Osteocyte (in vitro differentiated cells): ENCODE measurements around the gene GNG4. TPM values are rescaled to one million over a fixed set of nuclear protein-coding genes. Genes with fewer than 3 reads are reported as not detected.

Source experiments
- DNase-seq: peaks from one replicate; pipeline ENCODE4 v3.0.0; 2021; ENCODE audit warnings: mixed read lengths; ENCODE audit not compliant: unreplicated experiment; ENCODE audit errors: extremely low spot score
- H3K27ac Mint-ChIP-seq: one replicate; pipeline ENCODE4 v1.8.0; 2021; ENCODE audit warnings: mild to moderate bottlenecking, mixed read lengths; ENCODE audit not compliant: unreplicated experiment
- H3K27me3 Mint-ChIP-seq: one replicate; pipeline ENCODE4 v1.8.0; 2021; ENCODE audit warnings: mixed read lengths; ENCODE audit not compliant: unreplicated experiment
- H3K36me3 Mint-ChIP-seq: one replicate; pipeline ENCODE4 v1.8.0; 2021; ENCODE audit warnings: mixed read lengths; ENCODE audit not compliant: unreplicated experiment
- H3K4me1 Mint-ChIP-seq: one replicate; pipeline ENCODE4 v1.8.0; 2021; ENCODE audit warnings: mixed read lengths; ENCODE audit not compliant: unreplicated experiment
- H3K4me3 Mint-ChIP-seq: one replicate; pipeline ENCODE4 v1.8.0; 2021; ENCODE audit warnings: mild to moderate bottlenecking, moderate library complexity, mixed read lengths; ENCODE audit not compliant: unreplicated experiment
- H3K9me3 Mint-ChIP-seq: one replicate; pipeline ENCODE4 v1.8.0; 2021; ENCODE audit warnings: mixed read lengths; ENCODE audit not compliant: unreplicated experiment
- total RNA-seq: library from RNA; stranded (reverse); gene quantifications from 2 replicates; pipeline ENCODE4 v1.2.1, GENCODE V29; 2021
- TF ChIP-seq, protein P1 (sequence below): fragments of 200-600 bp; sonication (generic); IDR thresholded peaks from 2 replicates; pipeline ENCODE4 v1.5.0; 2021; ENCODE audit warnings: antibody characterized with exemption, mild to moderate bottlenecking, moderate library complexity

The GNG4 gene
- total RNA-seq, 1 donor from 2014 or later = 0.83 TPM

- Mint-ChIP-seq H3K9me3 (no peaks in the 10 kb centered on the region), H3K4me1 (no peaks in the 10 kb centered on the region), H3K4me3 (no peak overlapping the region), H3K36me3 (no peaks in the 10 kb centered on the region), H3K27me3 (no peaks in the 10 kb centered on the region), H3K27ac (no peak overlapping the region)
- DNase-seq = no peak
- TF ChIP-seq, protein P1, sequence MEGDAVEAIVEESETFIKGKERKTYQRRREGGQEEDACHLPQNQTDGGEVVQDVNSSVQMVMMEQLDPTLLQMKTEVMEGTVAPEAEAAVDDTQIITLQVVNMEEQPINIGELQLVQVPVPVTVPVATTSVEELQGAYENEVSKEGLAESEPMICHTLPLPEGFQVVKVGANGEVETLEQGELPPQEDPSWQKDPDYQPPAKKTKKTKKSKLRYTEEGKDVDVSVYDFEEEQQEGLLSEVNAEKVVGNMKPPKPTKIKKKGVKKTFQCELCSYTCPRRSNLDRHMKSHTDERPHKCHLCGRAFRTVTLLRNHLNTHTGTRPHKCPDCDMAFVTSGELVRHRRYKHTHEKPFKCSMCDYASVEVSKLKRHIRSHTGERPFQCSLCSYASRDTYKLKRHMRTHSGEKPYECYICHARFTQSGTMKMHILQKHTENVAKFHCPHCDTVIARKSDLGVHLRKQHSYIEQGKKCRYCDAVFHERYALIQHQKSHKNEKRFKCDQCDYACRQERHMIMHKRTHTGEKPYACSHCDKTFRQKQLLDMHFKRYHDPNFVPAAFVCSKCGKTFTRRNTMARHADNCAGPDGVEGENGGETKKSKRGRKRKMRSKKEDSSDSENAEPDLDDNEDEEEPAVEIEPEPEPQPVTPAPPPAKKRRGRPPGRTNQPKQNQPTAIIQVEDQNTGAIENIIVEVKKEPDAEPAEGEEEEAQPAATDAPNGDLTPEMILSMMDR = no peak
These were observed 78.1 kb downstream of the GNG4 start for GRCh38 chr1:235571482-235571881.

DNA sequence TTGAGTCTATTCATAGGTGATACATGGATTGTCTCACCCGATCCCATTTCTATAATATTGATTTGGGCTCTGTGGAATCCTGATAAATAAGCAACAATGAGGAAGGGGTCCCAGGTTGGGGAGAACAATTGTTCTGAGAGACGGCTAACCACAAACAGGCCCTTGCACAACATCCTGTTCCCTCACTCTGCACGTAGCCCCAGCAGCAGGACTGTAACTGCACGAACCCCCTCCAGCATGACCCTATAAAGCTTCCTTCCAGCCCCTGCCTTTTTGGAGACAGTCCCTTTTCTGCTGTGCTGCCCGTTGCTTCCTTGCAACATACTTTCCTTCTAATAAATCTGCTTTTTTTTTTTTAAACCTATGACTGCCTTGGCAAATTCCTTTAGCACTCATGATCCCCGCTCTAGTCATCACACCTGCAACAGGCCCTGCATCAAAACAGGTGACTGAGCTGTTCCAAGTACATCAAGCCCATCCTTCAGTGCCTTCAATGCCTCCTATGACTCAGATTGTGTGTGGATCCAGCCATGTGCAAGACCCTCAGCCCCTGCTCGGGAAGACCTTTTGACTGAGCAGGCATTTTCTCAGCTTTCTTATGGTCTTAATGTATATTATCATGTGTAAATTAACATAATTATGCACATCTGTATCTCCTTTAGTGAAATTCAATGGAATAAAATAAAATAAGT is 81.6 kb downstream of the GNG4 start:
- Mint-ChIP-seq H3K9me3 (no peaks in the 10 kb centered on the region), H3K27ac (no peak overlapping the region), H3K36me3 (no peaks in the 10 kb centered on the region), H3K4me3 (no peak overlapping the region), H3K4me1 (peaks cover 1% of the 10 kb centered on the region), H3K27me3 (no peaks in the 10 kb centered on the region)
- DNase-seq = no peak
- TF ChIP-seq, protein P1 = no peak

DNA sequence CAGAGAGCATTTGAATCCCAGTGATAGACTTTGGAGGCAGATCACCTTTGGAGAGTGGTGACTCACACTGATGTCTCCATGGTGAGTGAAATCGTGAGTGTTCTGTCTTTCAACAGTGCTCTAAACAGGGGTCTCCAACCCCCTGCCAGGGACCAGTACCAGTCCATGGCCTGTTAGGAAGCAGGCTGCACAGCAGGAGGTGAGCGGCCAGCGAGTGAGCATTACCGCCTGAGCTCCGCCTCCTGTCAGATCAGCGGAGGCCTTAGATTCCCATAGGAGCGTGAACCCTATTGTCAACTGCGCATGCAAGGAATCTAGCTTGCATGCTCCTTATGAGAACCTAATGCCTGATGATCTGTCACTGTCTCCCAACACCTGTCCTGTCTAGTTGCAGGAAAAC is 83.5 kb downstream of the GNG4 start:
- no peak for DNase-seq
- no peak overlapping the region for H3K27ac Mint-ChIP-seq
- H3K36me3 Mint-ChIP-seq = no peaks in the 10 kb centered on the region
- TF ChIP-seq, protein P1 = no peak
- H3K4me1 Mint-ChIP-seq = peaks cover 1% of the 10 kb centered on the region
- no peaks in the 10 kb centered on the region for H3K27me3 Mint-ChIP-seq
- H3K9me3 Mint-ChIP-seq = peaks cover 4% of the 10 kb centered on the region
- H3K4me3 Mint-ChIP-seq = no peak overlapping the region

DNA sequence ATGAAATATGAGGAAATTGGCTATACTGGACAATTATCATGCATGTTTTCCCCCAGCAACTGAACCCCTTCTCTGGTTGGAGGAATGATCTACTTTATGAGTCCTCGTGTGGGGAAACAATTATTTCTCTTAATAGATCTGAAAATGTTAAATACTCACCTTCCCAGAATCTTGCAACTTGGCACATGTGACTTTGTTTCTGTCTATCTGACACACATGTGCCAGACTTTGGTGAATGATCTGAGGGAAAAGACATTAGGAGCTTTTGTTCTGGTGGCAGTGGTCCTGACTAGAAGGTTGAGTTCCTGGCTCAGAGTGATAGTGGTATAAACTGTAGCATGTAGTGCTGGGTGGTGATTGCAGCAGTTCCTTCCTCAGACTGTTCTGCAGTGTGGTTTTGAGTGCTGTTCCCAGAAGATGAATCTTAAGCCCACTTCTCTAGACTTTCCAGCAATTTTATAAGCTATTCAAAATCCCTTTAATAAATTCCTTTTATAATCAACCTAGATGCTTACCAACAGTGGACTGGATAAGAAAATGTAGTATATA is 86.0 kb downstream of the GNG4 start:
- peaks cover 1% of the 10 kb centered on the region for H3K4me1 Mint-ChIP-seq
- no peak overlapping the region for H3K4me3 Mint-ChIP-seq
- peaks cover 4% of the 10 kb centered on the region for H3K9me3 Mint-ChIP-seq
- no peaks in the 10 kb centered on the region for H3K27me3 Mint-ChIP-seq
- no peak overlapping the region for H3K27ac Mint-ChIP-seq
- TF ChIP-seq, protein P1 = no peak
- DNase-seq = no peak
- no peaks in the 10 kb centered on the region for H3K36me3 Mint-ChIP-seq

GRCh38 chr1:235562589-235562988 is 87.0 kb downstream of the GNG4 start:
- no peak overlapping the region for H3K27ac Mint-ChIP-seq
- TF ChIP-seq, protein P1 = no peak
- H3K4me1 Mint-ChIP-seq = peaks cover 1% of the 10 kb centered on the region
- H3K36me3 Mint-ChIP-seq = no peaks in the 10 kb centered on the region
- H3K4me3 Mint-ChIP-seq = no peak overlapping the region
- no peak for DNase-seq
- H3K27me3 Mint-ChIP-seq = no peaks in the 10 kb centered on the region
- peaks cover 4% of the 10 kb centered on the region for H3K9me3 Mint-ChIP-seq
